CD4-positive, alpha-beta T cell treated with Interferon gamma for 1 hour (primary cell): Measurements from ENCODE around the gene SLC30A9.

Source experiments
- DNase-seq: peaks from one replicate; pipeline ENCODE4 v3.0.0-alpha.2; 2020

SLC30A9 gene

DNA sequence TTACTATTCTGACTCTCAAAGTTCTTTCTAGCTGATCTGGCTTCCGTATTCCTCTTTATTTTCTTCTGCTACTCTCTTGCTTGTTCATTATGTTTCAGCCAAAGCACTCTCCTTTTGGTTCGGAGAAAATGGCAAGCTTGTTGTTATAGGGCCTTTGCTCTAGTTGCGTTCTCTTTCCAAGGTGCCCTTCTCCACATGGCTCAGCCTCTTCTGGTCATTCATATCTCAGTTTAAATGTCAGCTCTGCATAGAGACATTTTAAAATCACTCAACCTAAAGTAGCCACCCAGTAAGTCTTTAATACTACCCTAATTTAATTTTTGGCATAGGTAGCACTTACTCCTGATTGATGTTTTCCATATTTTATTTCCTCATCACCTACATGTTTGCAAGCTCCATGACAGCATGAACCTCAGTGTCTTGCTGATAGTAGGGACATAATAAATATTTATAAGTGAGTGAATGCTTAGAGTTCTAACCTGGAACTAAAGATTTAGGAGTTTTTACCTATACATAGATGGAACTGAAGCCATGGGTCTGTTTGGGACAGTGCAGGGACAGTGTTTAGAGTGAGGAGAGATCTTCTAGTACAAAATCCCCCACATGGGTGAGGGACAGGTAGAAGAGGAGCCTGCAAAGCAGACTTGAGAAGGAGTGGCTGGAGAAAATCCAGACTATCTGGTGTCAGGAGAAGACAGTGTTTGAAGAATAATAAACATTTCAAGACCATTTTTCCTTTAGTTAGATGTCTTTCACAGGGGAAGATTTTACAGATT lies 17.9 kb downstream of the SLC30A9 start:
- DNase-seq: no peak

GRCh38 chr4:42015438-42015837 lies 25.1 kb downstream of the SLC30A9 start:
- no peak for DNase-seq

- no peak for DNase-seq
Measured at GRCh38 chr4:42018451-42018850, 28.1 kb downstream of the SLC30A9 start.

- no peak for DNase-seq
Measured at GRCh38 chr4:42048394-42048793, 58.1 kb downstream of the SLC30A9 start.

DNA sequence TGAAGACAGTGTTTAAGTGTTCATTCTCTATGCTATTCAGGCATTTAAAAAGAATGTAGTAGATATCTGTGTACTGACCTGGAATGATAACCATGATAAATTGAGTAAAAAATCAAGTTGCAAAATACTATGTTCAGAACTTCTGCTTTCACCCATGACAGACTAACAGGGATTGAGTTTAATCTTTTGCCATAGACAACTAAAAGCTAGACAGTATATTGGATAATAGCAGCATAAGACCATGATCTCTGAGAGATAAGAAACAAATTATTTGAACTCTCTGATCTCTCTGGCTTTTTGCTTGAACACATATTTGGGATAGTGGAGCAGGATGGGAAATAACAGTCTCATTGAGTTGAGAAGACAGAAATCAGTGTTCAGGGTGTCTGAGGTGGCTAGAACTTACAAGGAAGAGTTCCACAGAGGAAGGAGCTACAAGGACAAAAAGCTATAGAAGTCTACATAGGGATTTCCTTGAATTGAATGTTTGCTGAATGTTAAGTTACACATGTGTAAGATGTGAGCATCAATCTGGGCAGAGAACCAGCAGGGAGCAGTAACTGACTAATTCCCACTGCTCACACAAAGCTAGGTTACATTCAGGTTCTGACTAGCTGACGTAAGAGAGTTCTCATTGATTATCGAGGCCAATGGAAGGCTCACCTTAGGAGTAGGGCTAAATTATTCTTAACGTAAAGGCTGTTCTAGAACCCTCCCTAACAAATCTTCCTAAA lies 60.4 kb downstream of the SLC30A9 start:
- DNase-seq: no peak

DNA sequence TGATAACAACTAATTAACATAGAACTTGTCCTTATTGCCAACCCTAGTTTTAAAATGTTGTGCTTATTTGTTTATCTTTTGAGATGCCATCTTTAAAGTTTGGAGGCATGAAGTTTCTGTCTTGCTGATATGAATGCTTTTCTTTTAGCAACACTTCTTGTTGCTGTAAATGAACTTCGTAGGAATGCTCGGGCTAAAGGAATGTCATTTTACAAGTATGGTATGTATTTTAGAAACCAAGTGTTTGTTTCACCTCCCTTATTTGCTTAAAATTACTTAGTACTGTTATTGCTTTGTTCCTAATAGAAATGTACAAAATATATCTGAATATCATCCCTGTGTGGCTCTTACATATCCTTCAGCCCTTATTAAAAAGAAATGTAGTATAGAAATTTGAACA lies 76.1 kb downstream of the SLC30A9 start:
- no peak for DNase-seq

GRCh38 chr4:42067264-42067663 lies 76.9 kb downstream of the SLC30A9 start:
- DNase-seq: no peak

GRCh38 chr4:42070463-42070862 lies 80.1 kb downstream of the SLC30A9 start:
- no peak for DNase-seq

GRCh38 chr4:42074294-42074693 lies 84.0 kb downstream of the SLC30A9 start:
- DNase-seq: no peak

DNA sequence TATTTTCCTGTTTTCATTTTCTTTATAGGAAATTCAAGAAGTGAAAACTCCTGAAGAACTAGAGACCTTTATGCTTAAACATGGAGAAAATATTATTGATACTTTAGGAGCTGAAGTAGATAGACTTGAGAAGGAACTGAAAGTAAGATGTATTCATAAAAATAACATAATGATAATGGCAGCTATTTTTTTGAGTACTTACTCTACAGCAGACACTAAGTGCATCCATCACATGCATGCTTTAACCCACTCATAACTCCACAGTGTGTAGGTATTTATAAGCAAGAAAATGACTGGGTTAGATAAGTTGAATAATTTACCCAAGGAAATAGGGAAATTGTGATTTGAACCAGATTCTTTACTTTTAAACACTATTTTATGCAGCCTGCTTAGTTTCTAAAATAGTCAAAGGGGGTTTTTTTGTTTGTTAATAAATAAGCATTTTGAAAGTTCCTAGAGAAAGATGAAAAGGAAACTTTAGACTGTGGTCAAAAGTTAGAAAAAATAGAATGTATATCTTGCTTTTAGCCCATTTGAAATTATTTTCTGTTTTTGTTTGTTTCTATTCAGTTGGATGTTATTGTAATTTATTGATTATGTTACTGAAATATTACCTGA lies 88.0 kb downstream of the SLC30A9 start:
- DNase-seq: no peak

- no peak for DNase-seq
Measured at GRCh38 chr4:42080306-42080705, 90.0 kb downstream of the SLC30A9 start.

DNA sequence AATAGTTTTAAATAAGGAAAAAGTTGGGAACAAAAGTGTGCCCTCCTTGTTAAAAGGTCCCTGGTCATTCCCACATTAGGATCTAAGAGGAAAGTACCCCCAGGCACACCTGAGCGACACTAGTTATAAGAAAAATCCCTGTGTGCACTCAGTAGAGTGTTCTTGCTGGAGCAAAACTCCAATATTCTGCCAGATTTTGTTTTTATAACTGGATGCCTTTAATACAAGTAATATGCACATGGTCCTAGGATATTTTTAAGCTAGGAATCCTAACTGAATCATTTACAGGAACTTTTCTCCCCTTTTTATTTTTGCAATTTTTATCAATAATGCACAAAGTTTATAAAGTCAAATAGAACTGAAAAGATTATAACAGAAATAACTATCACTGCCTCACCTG lies 93.5 kb downstream of the SLC30A9 start:
- no peak for DNase-seq

DNA sequence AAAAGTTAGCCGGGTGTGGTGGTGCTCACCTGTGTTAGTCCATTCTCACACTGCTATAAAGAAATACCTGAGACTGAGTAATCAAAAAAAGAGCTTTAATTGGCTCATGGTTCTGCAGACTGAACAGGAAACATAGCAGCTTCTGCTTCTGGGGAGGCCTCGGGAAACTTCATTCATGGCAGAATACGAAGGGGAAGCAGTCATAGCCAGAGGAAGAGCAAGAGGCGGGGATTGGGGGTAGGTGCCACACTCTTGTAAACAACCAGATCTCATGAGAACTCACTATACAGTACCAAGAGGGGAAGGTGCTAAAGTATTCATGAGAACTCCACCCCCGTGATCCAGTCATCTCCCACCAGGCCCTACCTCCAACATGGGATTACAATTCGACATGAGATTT lies 98.1 kb downstream of the SLC30A9 start:
- DNase-seq: no peak

- no peak for DNase-seq
Measured at GRCh38 chr4:42101446-42101975, 111.2 kb downstream of the SLC30A9 start.

GRCh38 chr4:42104521-42104920 lies 114.2 kb downstream of the SLC30A9 start:
- DNase-seq: no peak

GRCh38 chr4:42112846-42113245 lies 122.5 kb downstream of the SLC30A9 start:
- no peak for DNase-seq

DNA sequence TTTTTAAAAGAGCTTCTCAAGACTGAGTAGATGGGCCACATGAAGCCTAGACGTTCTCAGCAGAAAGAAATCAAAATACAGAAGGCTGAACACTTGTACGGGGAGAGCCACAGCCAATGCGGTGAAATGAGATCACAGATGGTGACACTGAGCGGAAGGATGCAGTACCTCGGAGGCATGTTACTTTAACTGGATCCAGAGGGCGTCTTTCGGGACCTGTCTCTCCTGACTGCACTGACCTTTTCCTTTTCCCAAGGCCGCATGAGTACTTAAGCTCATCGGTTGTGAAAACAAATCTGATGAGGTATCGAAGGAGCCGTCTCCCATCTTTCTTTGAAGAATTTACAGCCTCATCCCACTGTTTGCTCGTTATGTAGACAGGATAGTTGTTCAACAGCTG lies 129.6 kb downstream of the SLC30A9 start:
- DNase-seq: no peak

- DNase-seq: no peak
Measured at GRCh38 chr4:42122237-42122636, 131.9 kb downstream of the SLC30A9 start.

- no peak for DNase-seq
Measured at GRCh38 chr4:42123071-42123644, 132.8 kb downstream of the SLC30A9 start.

DNA sequence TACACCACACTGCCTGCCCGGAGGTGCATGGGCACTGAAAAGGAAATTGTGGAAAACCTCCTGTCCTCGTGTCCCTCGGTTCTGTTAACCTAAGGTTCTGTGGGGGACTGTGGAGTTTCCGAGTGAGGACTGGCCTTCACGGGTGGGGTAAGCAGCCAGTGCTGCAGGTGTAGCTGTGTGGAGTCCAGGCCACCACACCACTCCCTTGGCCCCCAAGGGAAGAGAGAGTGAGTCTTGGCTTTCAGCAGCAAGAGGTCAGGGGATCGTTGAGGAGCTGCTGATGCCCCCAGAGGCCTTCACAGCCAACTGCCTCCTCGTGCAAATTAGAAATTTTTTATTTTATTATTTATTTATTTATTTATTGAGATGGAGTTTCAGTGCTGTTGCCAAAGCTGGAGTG lies 141.8 kb downstream of the SLC30A9 start:
- no peak for DNase-seq

DNA sequence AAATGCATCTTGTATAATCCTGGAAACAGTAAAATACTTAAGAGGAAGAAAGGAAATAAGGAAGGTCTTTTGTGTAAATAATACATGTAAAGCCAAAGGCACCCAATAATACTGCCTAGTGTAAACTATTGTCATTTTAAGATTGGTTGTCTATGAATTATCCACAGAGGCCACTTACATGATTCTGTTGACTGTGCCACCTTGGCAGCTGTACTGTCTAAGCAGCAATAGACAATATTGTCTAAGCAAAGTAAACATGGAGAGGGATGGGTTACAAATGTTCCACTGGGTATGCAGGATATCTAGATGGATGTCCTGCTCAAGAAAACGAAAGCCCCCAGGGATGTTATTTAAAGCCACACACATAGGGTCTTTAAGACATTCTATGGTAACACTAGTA lies 142.7 kb downstream of the SLC30A9 start:
- no peak for DNase-seq

DNA sequence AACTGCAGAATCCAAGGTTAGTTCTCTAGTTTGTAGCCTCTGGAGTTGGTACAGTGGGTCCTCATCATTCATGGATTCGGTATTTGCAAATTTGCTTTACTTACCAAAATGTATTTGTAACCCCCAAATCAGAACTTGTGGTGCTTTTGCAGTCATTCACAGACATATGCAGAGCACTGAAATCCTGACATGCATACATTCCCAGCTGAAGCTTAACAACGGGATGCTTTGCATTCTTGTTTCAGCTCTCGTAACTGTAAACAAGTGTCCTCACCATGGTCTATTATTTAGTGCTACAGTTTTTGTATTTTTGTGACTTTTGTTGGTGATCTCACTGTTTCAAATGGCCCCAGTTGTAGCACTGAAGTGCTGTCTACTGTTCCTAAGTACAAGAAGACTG lies 146.0 kb downstream of the SLC30A9 start:
- DNase-seq: no peak
